Vein endothelial cell (primary cell): ENCODE measurements around the gene ROBO4. TPM values are rescaled to one million over a fixed set of nuclear protein-coding genes. Genes with fewer than 3 reads are reported as not detected.

ENCODE experiments used
- total RNA-seq: library from RNA; depleted of rRNA; stranded (reverse); fragments of >200 nt; gene quantifications from 2 replicates; pipeline ENCODE4 v1.2.3, GENCODE V29; 2012

ROBO4 gene
- 505 and 745 TPM in 2 replicates for total RNA-seq

DNA sequence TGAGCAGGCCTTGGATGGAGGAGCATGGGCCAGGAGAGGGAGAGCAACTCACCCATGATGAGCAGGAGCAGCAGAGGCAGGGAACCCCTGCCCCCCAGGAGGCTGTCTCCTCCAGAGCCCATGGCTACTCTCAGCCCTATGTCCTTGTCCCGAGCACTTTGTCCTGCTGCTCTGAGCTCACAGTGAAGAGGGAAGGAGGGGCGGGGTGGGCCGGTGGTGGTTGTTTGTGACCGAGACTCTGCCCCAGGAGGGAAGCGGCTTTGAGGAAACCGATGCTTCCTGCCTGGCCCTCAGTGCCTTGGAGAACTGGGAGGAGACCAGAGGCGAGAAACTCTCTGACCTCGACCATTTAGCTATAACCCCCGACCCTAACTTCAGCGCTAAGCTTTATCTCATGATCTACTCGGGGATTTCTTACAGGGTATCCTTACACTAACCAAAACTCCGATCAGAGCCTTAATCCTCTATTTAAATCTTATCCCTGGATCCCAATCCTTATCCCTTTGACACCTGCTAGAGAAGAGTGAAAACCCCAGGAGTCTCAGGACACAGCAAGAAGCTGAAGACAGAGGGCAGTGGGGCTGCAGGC is at the start of gene ROBO4:
ROBO4 (minus strand) TSS at position 192 of the 589 bp plus-strand sequence; CDS start at position 122, 70 bp downstream.

GRCh38 chr11:124935548-124936514 is 38.2 kb upstream of the ROBO4 start, which contains the start of gene HEPACAM:
TSS of gene HEPACAM (minus strand) at chr11:124936047. CDS start at chr11:124936006, 41 bp downstream.

GRCh38 chr11:124918950-124919349 is 21.3 kb upstream of the ROBO4 start, which contains the start of gene HEPN1:
TSS of gene HEPN1 (plus strand) at chr11:124919250.

DNA sequence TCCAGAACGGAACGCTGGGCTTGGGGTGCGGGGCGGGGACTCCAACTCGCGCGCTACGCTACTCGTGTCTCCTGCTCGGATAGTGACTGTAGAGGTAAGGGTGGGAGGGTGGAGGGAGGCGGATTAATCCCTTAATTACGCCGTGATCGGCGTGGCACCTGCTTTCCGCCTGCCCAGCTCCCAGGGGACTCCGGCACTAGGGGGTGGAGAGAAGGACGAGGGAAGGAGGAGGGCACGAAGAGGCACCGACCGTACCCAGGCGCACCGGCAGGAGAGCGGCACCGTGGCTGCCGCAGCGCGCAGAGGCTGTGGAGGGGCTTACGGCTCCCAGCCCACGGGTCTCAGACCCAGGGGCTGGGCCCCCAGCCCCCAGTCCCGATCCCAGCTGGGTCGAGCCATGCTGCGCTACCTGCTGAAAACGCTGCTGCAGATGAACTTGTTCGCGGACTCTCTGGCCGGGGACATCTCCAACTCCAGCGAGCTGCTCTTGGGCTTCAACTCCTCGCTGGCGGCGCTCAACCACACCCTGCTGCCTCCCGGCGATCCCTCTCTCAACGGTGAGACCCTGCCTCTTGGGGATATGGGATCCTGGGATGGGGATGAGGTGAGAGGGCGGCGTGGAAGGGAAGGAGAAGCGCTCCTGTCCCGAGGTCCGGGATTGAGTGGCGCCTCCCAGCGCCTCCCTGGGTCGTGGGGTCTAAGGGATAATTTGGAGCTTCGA is 32.3 kb downstream of the ROBO4 start, which contains the start of gene ROBO3:
ROBO3 (plus strand) TSS at position 252 of the 721 bp plus-strand sequence; CDS start at position 398, 146 bp downstream.

Other genes starting within 250 kb of the ROBO4 start
- gene SIAE, start 224.1 kb downstream of the ROBO4 start, total RNA-seq, result 12.9 and 14.7 TPM in 2 replicates
- 7.5 and 8.6 TPM in 2 replicates for gene SPA17, start 224.0 kb downstream of the ROBO4 start, total RNA-seq
- gene NRGN, start 157.9 kb downstream of the ROBO4 start, total RNA-seq, result 2.6 and 4.8 TPM in 2 replicates
- gene VSIG2, start 145.6 kb downstream of the ROBO4 start, total RNA-seq, result 0.33 and 0.86 TPM in 2 replicates
- gene ESAM, start 135.6 kb downstream of the ROBO4 start, total RNA-seq, result 114 and 190 TPM in 2 replicates
- gene MSANTD2, start 97.5 kb downstream of the ROBO4 start, total RNA-seq, result 15.4 and 15.8 TPM in 2 replicates
- gene ROBO3, start 32.4 kb downstream of the ROBO4 start, total RNA-seq, result 20.5 and 50.6 TPM in 2 replicates
- 0.19 and 0.33 TPM in 2 replicates for gene HEPN1, start 21.4 kb upstream of the ROBO4 start, total RNA-seq
- 0.19 TPM in 1 of 2 replicates, not detected in the other for gene HEPACAM, start 38.2 kb upstream of the ROBO4 start, total RNA-seq
- 1.6 and 4.2 TPM in 2 replicates for gene CCDC15, start 56.3 kb upstream of the ROBO4 start, total RNA-seq
- gene SLC37A2, start 165.4 kb upstream of the ROBO4 start, total RNA-seq, result 0.98 and 2.7 TPM in 2 replicates
- gene TMEM218, start 213.8 kb upstream of the ROBO4 start, total RNA-seq, result 14.4 and 23.1 TPM in 2 replicates